Activated CD8-positive, alpha-beta memory T cell treated with anti-CD3 and anti-CD28 coated beads for 36 hours (primary cell): ENCODE results near the gene CST9. TPM values are rescaled to one million over a fixed set of nuclear protein-coding genes. Genes with fewer than 3 reads are reported as not detected.

ENCODE experiments used
- CTCF ChIA-PET: fragments of 350-600 bp; sonication (Branson Sonifier 250); formaldehyde crosslinking; loops from one replicate; lab custom pipeline; 2021; ENCODE audit warnings: antibody characterized with exemption; lab: Charles Lee
- POLR2A ChIA-PET: fragments of 350-600 bp; sonication (Branson Sonifier 250); formaldehyde crosslinking; loops from one replicate; lab custom pipeline; 2021; ENCODE audit warnings: antibody characterized with exemption; lab: Charles Lee
- total RNA-seq, 2 experiments: library from RNA; stranded (reverse); gene quantifications; one replicate each; pipeline ENCODE4 v1.2.3, GENCODE V29; 2021

The CST9 gene, protein sequence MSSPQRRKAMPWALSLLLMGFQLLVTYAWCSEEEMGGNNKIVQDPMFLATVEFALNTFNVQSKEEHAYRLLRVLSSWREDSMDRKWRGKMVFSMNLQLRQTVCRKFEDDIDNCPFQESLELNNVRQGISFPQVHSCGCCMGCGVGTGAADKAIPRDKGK
- not detected for total RNA-seq

DNA sequence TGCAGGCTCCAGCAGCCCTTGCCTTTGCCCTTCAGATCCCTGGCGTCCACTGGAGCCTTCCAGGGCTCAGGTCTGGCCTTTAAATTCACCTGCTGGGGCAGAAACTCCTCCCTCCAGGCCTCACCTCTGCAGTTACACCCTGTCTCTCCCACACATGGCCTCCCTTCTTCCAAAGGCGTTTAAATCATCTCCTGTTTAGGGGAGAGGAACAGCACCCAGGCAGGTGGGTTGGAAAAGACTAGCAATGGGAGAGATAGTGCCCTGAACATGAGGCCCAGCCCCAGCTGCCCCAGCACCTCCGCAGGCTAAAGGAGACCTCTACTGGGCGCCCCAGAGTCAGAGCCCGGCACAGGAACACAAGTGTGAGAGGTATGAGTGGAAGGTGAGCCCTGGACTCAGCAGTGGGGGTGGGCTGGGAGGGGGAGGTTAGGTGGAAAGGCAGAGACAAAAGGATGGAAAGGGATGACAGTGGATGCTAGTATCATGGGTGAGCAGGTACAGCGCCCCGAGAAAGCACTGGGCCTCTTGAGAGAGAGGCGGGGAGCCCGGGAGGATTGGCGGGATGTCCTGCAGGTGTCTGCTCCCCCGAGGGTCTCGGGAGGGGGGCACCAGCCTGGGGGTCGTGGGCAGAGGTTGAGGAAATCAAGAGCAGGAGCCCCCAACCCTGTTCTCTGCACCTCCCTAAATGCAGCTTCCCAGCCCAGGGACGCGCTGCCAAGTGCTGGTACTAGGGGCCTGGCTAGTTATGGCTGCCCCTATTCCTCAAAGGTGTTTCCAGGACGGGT is at the start of gene CST9:
Gene CST9, minus strand, starts transcription at position 51 of the 785 bp plus-strand sequence. CDS start 53 bp downstream, outside the sequence.
- CTCF ChIA-PET = interaction anchor here (3.8 kb wide), 1 partner anchor 163 kb away, joined by 25 read pairs; no protein-coding TSS in a partner anchor
- POLR2A ChIA-PET = no interaction called here

DNA sequence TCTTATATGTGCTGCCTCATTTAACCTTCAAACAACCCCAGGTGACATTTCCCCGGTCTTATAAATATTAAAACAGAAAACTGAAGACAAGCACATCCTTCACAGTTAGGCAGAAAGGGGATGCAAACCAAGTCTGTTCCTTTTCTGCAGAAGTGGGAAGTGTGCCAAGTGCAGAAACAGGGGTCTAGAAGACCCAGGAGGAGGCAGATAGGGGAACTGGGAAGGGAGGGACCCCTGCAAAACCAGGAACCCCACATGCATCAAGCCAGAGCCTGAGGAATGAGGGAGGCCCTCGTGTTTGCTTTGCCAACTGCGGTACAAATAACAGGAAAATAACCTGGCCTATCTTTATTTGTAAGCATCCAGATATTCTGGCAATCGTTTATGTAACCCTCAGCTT is 49.0 kb upstream of the CST9 start:
- ChIA-PET POLR2A (no interaction called here), CTCF (no interaction called here)

DNA sequence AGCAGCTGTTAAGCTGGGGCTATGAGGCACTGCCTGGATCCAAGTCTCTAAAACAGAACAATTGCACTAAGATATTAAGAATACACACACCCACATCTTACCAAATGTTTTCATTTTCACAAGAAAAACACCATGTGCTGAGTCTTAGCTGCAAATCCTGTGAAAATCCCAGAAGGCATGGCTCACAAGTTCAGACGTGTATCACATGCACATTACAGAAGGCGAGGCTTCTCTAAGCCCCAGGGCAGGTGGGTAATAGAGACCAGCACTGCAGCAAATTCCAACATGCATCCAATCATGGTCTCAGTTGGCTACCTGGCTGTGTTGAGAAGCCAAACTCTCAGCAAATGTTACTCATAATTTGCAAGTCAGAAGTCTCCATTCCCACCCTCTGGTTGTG is 48.3 kb upstream of the CST9 start:
- ChIA-PET CTCF (no interaction called here), POLR2A (no interaction called here)

DNA sequence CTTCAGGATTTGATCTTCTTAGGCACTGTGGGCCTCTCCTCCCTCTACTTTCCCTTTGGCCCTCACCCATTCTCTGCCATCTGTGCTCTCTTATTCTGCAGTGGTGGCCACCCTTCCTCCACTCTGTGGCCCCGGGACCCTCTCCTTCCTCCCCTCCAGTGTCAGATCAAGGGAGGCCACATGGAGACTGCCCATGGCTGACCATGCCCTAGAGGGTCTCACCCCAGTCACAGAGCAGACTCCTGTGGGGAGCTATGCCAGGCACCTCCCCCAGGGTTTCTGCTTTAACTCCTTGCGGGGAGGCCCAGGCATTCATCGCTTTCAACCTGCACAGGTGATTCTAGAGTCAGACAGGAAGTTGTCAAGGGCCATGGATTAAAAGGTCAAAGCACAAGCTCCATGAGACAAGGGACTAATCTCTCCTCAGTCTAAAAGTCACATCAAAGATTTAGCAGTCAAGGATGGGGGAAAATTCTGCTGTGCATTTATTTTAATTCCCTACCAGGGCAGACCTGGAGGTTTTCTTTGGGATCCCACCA is 47.8 kb upstream of the CST9 start:
- CTCF ChIA-PET = no interaction called here
- POLR2A ChIA-PET = no interaction called here

- ChIA-PET CTCF (no interaction called here), POLR2A (no interaction called here)
These were observed 47.2 kb upstream of the CST9 start for GRCh38 chr20:23652926-23653325.

DNA sequence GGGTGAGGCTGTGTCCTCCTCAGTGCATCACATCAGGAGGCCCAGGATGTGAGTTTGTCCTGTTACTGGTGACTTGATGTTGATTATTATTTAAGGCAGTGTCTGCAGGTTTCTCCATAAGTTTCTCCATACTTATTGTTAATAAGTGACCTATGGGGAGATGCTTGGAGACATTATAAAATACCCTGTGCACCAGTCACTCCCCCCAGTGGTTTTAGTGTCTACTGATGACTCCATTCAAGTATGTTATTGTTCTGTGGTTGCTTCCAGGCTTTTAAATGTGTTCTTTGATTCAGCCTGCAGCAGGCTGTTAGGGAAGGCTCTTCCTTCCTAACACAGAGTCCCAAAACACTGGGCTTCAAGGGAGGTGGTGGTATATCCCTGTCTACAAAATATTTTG is 46.7 kb upstream of the CST9 start:
- POLR2A ChIA-PET = no interaction called here
- CTCF ChIA-PET = no interaction called here

DNA sequence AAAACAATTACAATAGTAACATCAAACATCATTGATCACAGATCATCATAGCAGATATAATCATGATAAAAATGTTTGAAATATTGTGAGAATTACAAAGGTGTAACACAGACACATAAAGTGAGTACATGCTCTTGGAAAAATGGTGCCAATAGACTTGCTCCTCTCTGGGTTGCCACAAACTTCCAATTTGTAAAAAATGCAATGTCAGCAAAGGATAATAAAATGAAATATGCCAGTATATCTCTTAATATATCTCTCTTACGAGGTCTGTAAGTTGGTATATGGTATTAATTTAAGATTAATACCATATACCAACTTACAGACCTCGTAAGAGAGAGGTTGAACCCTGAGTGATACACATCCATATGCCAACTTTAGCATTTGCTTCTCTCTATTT is 45.4 kb upstream of the CST9 start:
- CTCF ChIA-PET = no interaction called here
- POLR2A ChIA-PET = no interaction called here

DNA sequence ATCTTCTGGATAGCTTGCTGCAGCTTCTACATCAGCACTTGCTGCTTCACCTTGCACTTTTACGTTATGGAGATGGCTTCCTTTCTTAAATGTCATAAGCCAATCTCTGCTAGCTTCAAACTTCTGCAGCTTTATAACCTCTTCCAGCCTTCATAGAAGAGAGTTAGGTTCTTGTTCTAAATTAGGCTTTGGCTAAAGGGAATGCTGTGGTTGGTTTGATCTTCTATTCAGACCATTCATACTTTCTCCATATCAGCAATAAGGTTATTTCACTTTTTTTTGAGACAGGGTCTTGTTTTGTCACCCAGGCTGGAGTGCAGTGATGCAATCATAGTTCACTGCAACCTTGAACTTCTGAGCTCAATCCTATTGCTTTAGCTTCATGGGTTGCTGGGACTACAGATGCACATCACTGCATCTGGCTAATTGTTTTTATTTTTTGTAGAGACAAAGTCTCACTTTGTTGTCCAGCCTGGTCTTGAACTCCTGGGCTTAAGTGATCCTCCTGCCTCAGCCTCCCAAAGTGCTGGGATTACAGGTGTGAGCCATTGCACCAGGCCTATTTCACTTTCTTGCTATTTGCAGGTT is 44.2 kb upstream of the CST9 start:
- CTCF ChIA-PET = no interaction called here
- POLR2A ChIA-PET = no interaction called here

DNA sequence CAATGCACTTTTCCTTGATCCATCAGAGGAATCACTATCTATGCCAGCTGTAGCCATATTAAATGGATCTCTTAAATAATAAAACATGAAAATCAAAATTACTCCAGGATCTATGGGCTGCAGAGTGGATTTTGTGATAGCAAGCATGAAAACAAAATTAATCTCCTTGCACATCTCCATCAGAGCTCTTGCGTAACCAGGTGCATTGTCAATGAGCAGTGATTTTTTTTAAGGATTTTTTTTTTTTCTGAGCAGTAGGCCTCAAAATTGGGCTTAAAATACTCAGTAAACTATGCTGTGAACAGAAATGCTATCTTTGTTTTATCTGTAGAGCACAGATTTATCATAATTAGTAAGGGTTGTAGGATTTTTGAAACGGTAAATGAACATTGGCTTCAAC is 43.5 kb upstream of the CST9 start:
- CTCF ChIA-PET = no interaction called here
- POLR2A ChIA-PET = no interaction called here

DNA sequence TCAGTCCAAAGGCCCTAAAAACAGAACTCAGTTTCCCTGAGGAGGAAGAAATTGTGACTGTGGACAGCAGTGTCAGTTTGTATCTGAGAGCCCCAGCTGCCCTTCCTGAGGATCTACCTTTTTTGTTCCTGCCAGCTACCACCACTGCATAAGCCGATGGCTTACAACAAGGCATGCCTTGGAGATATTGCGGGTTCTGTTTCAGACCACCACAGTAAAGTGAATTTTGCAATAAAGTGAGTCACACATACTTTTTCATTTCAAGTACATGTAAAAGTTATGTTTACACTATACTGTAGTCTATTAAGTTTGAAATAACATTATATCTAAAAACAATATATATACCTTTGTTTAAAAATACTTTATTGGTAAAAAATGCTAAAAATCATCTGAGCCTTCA is 41.6 kb upstream of the CST9 start:
- POLR2A ChIA-PET = no interaction called here
- CTCF ChIA-PET = no interaction called here

- POLR2A ChIA-PET = no interaction called here
- CTCF ChIA-PET = no interaction called here
These were observed 40.6 kb upstream of the CST9 start for GRCh38 chr20:23646106-23646873.

GRCh38 chr20:23645575-23645974 is 39.9 kb upstream of the CST9 start:
- ChIA-PET CTCF (no interaction called here), POLR2A (no interaction called here)

DNA sequence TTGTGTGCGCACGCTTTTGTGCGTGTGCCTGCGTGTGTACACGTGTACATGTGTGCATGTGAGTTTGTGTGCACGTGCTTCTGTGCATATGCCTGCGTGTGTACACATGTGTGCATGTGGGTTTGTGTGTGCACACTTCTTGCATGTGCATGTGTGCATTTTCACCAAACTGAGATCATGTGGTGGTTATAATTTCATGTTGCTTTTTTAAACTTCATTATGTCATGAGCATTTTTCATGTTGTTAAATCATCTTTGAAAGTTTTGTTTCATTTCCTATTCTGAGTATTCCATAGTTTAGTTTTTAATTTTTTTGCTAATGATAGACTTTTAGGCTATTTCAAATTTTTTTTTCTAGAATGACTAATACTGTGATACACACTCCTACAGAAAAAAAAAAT is 38.4 kb upstream of the CST9 start:
- ChIA-PET CTCF (no interaction called here), POLR2A (no interaction called here)

DNA sequence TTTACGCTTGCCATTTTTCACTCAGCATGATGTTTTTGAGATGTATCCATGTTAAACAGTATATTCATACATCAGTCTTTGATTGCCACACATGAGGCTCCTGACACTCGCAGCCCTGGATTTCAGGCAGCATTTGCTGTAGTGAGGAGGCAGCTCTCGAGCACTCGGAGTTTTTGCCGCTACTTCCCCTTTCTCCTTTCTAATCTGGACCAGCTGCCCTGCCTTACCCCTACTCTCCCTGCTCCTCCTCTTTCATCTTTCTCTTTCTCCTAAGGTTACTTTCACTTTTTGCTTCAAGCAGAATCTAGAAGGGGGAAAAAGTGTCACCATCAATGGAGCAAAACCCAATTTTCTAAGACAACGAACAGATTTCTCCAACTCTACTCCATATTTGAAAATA is 37.9 kb upstream of the CST9 start:
- ChIA-PET CTCF (no interaction called here), POLR2A (no interaction called here)

GRCh38 chr20:23641936-23642751 is 36.4 kb upstream of the CST9 start:
- ChIA-PET POLR2A (no interaction called here), CTCF (no interaction called here)

DNA sequence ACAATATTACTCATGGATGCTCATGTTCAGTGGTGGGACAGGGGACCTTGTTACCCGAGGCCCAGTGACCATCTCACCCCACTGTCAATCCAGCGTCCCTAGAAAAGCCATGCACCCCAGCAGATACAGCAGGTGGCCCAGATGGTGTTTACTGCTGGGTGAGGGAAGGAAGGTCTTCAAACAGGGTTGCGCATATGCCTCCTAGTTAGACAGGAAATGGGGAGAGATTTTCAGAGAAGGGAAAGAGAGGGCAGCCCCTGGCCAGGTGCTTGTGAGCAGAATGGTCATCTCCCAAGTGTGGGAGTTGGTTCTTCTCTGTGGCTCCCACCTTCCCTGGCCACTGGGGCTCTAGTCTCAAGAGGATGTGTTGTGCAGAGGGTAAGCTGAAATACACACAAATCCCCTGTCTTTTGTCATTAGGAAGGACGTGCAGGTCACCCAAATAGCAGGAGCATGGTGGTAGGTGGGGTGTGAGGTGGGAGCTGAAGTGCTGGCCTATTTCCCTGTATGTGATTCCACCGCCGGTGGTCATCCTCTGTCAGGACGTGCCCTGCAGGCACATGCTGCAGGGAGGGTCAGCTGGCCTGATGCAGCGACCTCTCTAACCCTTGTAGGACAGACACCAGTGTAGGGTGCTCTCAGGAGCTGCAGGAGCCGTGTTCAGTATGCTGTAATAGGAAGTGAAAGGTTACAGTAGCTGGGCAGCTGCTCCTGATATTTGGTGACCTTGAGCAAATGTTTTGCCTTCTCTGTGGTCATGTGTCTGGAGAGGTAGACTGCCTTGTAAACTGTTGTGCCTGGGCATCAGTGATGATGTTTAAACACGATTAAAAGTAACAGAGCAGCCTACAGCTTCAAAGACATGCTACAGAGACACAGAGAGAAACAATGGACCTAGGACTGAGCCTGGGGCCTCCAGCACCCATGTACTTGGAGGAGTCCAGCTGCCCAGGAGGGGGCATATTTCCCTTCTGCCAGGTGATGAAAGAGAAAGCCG is 35.3 kb upstream of the CST9 start:
- POLR2A ChIA-PET = no interaction called here
- CTCF ChIA-PET = no interaction called here

DNA sequence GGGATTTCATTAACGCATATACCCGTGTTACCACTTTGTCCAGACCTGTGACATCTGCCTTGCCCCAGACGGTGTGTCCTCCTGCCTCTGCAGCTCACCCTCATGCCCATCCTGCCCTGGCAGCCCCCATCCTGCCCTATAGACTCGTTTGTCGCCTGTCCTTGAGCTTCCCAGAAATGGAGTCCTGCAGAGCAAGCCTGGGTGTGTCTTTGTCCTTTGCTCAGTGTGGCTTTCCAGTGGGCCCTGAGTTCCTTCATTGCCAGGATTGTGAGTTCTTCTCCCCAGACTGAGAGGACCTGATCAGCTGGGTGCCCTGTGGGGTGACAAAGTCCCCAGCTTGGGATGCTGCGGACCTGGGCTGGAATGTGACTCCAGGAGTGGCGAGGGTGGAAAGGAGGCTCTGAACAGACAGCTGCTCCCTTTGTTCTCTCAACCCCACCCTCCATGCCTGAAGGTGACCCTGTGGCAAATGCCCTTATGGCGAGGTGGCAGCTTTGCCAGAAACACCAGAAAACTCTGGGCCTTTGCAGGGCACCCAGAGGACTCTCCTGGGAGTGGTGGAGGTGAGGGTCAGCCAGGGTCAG is 34.4 kb upstream of the CST9 start:
- ChIA-PET POLR2A (no interaction called here), CTCF (no interaction called here)

DNA sequence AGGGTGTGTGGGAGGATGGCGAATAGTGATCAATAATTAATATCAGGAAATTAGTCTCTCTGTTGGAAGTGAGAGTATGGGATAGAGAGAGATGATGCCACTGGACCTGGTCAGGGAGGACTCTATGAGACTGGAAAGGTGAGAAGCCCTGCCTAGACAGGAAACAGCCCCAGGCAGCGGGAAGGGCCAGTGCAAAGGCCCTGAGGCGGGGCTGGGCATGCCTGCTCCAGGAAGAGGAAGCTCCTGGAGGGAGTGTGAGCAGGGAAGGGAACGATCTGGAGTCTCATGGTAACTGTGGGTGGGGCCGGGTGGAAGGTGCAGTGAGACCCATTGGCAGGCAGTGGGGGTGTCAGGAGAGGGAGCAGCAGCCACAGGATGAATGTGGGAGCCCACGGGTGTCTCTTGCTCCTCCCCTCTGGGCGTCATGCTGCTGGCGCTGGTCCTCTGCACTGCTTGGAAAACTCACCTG is 33.8 kb upstream of the CST9 start:
- ChIA-PET CTCF (no interaction called here), POLR2A (no interaction called here)
